ENCODE results near the gene STARD5.

GRCh38 chr15:81293728-81294515 is 30.0 kb downstream of the STARD5 start:
- no peak for TF ChIP-seq CTCF (IDR thresholded peaks at IDR 0.05)
- TF ChIP-seq POLR2A (IDR thresholded peaks at IDR 0.05), result no peak
